HG03457 (cell line): ENCODE measurements around the gene E2F8.

ENCODE experiments used
- ATAC-seq: cut with Tn5 transposase; IDR thresholded peaks from one replicate; pipeline ENCODE4 v1.9.1; 2021; ENCODE audit warnings: moderate number of reproducible peaks; ENCODE audit not compliant: unreplicated experiment

E2F8 gene

GRCh38 chr11:19253153-19253745, 12.5 kb upstream of the E2F8 start:
- ATAC-seq = no peak

DNA sequence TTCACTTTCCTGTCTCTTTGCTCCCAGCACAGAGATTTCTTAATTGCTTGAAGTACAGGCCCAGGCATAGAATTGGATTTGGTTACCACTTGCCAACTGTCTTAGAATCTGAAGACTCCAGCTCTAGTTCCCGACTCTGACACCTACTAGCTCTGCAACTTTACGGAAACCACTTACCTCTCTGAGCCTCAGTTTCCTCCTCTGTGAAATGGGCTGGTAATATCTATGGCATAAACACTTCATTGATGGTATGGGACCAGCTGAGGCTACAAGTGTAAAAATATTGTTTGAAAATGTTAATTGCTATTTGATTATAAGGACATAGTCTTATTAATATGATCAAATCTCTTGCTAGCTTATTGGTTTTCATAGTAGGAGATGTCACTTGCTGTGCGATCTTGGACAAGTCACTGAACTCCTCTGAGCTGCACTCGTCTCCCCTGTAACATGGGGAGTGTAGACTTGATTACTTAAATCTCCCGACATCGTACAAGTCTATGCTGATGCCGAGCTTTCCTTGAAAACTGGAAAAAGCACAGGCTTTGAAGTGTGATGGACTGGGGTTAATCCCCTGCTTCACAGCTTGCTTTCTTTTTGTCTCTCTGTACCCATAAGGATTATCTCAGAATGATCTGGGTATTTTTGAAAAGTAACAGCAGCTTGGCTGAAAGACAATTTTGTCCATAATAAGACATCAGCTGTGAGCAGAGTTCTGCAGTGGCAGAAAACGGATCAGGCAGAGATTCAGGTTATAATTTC, 11.8 kb upstream of the E2F8 start:
- no peak for ATAC-seq

- ATAC-seq = no peak
These were observed 10.8 kb upstream of the E2F8 start for GRCh38 chr11:19251577-19251976.

DNA sequence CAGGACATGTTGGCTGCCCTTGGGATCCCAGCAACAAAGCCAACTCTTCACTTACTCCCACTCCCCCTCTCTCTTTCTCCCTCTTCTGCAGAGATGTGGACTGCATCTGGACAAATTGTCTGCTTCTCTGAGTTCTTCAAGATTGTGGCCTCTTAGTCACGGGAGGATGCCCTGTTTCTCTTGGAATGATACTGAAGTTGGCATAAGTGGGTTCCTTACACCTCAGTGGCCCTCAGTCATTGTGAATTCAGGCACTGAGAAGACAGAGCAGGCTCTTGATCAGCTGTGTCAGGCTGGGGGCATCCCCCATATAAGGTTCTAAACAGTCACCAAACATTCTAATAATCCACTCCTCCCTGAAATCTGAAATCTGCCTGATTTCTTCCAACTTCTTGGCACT, 6.1 kb upstream of the E2F8 start:
- no peak for ATAC-seq

GRCh38 chr11:19245351-19245750, 4.6 kb upstream of the E2F8 start:
- no peak for ATAC-seq

DNA sequence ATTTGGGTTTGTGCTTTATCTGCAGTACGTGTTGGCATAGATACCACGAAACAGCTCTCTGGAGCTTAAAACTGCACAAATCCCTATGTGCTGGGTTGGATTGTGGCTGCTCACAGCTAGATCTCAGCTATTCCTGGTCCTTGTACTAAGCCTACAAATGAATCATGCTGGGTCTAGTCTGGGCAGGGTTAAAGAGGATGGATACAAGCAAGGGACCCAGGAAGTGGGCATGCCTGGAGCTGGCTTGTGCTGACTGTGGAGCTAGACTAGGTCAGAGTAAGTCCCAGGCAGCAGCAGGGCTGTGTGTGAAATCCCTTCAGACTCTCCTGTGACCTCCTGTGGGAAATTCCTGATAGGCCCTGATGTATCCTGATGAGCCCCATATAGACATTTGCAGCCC, 3.9 kb upstream of the E2F8 start:
- ATAC-seq = no peak

GRCh38 chr11:19244084-19244483, 3.3 kb upstream of the E2F8 start:
- ATAC-seq = no peak

DNA sequence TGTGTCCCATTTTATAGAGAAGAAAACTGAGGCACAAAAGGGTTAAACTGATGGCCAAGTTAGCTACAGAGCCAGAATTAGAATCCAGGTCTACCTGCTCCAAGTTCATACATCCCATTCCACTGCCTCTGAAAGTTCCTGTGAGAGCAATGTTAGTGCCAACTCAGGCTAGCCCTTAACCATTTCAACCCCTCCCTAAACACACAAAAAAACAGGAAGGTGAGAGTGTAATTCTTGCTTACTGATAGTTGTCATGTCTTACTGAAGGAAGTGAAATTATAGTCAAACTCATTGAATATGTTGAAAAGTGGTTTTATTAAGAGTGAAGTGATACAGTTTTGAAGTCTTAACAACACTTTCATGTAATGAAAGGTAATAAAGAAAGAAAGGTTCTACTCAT, 2.9 kb upstream of the E2F8 start:
- ATAC-seq = no peak

DNA sequence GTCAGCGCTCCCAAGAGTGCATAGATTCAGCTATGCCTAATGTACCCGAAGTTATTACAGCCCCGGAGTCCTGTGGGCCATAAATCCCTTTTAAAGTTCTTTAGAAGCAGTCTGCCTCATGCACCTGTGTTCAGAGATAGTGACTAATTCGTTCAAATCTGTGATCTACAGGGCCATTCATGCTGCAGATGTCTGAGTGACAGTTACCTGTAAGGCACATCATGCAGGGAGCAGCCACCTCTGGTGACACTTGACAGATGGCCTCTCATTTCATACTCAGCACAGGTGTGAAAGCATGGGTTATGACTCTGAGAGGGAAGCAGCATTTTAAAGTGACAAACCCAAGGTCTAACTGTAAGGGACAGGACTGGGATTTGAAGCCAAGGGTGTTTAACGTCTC, 2.4 kb upstream of the E2F8 start:
- no peak for ATAC-seq

DNA sequence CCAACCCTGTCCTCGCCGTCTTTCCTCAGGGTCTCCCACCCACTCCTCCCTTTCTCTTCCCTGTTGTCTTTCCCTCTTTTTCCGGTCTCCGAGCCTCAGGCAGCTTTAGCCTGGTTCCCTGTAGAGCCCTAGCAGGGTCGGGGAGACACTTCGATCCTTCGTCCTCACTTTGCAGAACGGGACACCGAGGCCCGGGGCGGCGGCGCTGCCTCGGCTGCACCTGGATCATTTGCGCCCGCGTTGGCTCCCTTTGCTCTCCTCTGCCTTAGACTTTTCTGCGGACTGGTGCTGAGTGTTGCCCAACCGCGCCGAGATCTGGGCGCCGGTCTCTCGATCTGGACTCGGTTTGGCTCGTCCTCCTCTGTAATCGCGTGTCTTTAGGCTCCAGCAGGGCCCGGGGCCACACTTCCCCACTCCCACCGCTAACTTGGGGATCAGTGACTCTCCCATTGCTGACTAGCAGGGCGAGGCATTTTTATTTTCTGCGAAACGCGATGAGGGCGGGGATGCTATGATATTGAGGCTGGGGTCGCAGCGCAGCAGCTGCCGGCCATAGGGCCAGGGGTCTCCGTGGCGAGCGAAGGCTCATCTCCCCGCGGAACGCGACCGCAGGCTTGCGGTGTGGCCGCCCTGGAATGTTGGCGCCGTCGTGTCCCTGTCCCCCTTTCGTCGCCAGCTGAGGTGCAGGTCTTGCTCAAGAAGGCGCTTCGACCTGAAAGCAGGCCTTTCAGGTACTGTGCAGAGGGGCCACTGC, 1.6 kb upstream of the E2F8 start:
- no peak for ATAC-seq

- peak; percentile 34 for ATAC-seq
These were observed 774 bp upstream of the E2F8 start for GRCh38 chr11:19241260-19242178.

DNA sequence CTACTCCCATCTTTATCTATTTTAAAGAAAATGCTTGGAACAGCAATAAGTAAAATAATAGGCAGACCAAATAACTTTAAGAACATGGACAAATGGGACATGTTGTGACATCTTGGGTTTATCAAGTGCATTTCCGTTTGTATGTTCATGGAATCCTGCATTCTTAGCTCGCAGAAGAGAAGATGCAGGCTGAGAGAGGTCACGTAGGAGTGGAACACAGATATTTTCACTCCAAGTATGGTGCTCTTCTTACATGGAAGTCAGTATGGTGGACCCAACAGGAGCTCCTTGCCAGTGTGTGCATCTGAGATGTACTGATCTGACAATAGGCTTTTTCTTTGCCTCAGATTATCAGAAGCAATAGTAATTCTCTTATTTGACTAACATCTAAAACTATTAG, 1.7 kb downstream of the E2F8 start:
- no peak for ATAC-seq

- ATAC-seq = no peak
These were observed 2.9 kb downstream of the E2F8 start for GRCh38 chr11:19237813-19238212.

DNA sequence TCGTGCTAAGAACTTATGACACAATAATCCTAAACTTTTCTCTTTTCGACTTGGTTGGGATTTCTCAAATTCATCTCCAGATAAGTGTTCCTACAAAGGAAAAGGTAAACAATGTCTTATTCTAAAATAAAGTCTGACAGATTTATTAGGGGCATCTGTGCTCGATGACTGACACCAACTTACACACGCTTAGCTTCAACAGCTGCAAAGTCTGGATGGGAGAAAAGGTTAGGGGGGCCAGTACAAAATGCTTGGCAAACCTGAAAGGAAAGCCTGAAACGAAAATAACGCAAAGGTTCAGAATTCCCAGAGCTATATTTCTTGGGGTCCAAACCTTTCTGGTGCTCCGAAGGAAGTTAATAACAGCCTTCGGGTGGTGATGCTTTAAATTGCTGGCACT, 3.4 kb downstream of the E2F8 start:
- ATAC-seq = no peak

- no peak for ATAC-seq
These were observed 6.4 kb downstream of the E2F8 start for GRCh38 chr11:19234231-19234817.

DNA sequence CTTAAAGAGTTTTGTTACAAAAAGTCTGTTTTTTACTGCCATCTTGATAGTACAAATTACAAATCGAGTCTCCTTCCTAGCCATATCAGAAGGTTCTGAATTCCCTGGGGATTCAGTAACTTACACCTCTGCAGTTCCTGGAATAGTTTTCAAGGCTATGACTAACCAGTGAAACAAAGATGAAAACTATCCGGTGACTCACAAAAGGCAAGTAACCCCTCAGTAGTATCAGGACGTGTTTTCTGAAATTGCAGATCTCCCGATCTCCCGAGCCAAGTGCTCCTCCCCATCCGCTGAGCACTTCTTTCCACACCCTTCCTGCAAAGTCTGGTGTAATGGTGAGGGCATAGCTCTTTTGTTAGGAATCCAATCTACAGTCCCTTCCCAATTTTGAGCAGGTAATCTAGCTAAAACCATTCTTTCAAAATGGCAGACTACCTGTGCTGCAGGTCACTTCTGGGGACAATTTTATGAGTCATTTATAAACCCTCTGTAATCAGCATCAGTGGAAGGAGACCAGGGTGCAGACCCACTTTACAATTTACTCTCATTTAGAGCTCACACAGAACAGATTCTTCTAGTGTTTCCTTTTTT, 7.7 kb downstream of the E2F8 start:
- ATAC-seq = no peak

DNA sequence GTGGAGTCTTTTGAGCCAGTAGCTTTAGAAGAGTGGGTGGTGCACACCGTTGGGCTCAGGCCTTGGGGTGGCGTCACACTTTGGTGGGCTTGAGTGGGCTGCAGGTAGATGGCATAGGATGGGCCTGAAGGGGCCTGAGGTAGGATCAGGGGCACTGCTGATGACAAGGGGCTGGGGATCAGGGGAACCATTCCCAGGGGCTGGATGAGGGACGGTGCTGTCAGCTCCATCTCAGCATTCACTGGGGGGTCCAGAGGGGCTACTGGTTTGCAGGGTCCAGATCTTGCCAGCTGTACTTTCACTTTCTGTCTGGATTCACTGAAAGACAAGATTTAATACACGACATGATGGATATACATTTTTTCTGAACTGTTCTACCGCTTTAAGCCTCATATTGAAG, 11.1 kb downstream of the E2F8 start:
- ATAC-seq = no peak

DNA sequence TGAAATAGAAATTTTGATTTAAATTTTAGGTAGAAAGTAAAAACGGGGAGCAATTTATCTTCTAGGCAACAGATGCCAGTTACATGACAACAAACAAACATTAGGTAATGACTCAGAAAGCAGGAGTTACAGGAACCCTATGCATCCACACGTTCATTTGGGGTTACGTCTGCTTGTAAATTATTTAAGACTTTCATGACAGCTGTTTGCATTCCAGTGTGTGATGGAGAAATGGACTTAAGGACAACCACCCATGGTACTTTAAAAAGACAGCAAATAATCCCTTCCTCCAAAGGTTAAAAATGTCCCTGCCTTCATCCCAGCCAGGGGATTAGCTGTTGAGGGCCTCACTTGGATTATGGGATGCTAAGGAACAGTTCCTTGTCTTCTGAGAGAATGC, 11.8 kb downstream of the E2F8 start:
- ATAC-seq = no peak

DNA sequence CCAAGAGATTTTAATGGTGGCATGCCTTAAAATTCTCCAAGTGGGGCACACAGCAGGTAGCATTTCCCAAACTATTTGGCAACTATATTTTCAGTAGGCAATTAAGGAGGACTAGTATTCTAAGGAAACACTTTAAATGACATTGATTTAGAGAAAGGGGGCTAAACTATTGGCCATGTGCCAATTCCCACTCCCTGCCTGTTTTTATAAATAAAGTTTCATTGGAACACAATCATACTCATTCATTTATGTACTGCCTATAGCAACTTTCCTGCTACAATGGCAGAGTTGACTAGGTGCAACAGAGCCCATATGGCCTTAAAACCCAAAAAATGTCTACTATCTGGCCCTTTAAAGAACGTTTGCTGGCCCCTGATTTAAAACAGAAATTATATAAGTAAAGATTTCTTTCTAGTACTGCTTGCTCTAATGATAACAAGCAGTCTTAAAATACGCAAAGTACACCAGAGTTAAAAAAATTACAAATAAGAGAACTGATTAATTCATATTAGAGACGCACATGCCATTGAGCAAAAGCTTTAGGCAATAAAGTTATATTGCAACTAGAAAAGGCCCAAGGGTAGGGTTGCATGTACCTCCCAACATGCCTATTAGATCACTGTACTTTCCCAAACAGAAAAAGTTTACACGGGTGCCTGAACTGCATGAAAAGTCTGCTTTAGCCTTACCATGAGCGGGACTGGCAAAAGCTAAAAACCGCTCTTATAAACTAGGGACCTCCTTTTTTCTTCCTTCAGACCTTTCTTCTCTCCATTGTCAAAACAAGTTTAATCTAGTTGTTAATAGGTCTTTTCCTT, 14.2 kb downstream of the E2F8 start:
- no peak for ATAC-seq

GRCh38 chr11:19225581-19225980, 15.2 kb downstream of the E2F8 start:
- ATAC-seq = no peak
